ENCODE measurements around the gene MPZL1.

MPZL1 gene

DNA sequence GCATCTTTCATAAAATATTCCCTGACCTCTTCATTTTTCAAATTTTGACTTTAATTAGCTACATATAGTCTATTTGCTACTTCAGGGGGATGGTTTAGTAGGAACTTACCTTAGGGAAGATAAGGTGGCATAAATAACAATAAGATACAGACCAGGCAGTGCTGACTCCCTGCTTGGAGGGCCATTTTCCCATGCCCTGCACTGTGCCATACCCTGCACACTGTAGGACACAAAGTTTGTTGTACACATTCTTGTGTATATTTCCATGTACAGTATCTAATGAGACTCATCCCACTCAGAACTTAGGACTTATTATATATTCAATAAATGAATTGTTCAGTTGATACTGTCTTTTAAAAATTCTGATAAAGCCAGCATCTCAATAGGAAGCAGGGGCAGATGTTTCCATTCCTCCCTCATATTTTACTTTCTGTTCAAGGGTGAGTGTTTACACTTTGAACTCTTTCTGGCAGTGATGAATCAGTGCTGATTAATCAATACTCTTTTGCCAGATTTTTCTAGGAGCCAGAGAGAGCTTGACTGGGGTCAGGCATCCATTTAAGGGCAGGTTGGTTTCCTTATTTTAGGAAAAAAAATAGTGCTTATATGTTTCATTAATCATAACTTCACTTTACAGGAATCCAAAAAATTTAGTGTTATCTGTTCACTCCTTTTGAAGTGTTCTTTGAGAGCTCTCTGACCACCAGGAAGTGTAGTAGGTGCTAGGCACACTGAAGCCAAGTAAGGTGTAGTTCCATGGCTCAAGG lies 30.6 kb downstream of the MPZL1 start:
- no peak overlapping the region for H3K4me3 ChIP-seq (replicated peaks; ENCODE audit: low read depth, low read length)
- DNase-seq (ENCODE audit: low read depth): no peak
- TF ChIP-seq, protein P1, sequence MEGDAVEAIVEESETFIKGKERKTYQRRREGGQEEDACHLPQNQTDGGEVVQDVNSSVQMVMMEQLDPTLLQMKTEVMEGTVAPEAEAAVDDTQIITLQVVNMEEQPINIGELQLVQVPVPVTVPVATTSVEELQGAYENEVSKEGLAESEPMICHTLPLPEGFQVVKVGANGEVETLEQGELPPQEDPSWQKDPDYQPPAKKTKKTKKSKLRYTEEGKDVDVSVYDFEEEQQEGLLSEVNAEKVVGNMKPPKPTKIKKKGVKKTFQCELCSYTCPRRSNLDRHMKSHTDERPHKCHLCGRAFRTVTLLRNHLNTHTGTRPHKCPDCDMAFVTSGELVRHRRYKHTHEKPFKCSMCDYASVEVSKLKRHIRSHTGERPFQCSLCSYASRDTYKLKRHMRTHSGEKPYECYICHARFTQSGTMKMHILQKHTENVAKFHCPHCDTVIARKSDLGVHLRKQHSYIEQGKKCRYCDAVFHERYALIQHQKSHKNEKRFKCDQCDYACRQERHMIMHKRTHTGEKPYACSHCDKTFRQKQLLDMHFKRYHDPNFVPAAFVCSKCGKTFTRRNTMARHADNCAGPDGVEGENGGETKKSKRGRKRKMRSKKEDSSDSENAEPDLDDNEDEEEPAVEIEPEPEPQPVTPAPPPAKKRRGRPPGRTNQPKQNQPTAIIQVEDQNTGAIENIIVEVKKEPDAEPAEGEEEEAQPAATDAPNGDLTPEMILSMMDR (IDR thresholded peaks at IDR 0.05; ENCODE audit: low read length, missing control alignments): no peak

GRCh38 chr1:167755654-167756053 lies 33.9 kb downstream of the MPZL1 start:
- TF ChIP-seq, protein P1 (IDR thresholded peaks at IDR 0.05; ENCODE audit: low read length, missing control alignments): no peak
- DNase-seq (ENCODE audit: low read depth): no peak
- H3K4me3 ChIP-seq (replicated peaks; ENCODE audit: low read depth, low read length): no peak overlapping the region

DNA sequence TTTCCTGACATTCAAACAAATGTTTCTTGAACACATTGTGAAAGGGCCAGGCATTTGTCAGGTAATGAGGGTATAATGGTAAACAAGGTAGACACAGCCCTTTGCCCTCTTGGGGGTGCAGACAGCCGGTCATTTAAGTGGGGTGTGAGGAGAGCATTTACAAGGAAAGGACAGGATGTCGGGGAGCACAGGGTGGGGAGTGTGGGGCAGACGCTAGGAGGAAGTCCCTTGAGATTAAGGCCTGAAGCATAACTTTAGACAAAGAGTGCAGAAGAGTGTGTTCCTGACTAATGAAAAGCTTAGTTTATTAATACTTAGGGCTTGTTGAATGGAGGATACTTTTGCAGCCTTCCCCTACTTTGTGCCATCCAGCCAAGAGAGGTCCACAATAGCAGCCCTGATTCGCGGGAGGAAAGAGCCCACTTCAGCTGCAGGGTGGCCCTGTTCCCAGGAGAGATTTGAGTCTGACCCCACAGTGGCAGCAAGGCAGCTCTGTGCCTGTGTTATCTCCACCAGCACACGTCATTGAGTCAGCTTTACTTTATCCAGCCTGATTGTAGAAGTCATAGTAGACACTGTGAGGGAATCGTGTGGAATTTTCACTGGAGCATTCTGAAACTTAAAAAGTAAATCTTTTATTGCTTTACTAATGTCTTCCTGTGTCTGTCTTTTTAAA lies 35.1 kb downstream of the MPZL1 start:
- DNase-seq (ENCODE audit: low read depth): peak; percentile 64
- no peak overlapping the region for H3K4me3 ChIP-seq (replicated peaks; ENCODE audit: low read depth, low read length)
- TF ChIP-seq, protein P1 (IDR thresholded peaks at IDR 0.05; ENCODE audit: low read length, missing control alignments): no peak

DNA sequence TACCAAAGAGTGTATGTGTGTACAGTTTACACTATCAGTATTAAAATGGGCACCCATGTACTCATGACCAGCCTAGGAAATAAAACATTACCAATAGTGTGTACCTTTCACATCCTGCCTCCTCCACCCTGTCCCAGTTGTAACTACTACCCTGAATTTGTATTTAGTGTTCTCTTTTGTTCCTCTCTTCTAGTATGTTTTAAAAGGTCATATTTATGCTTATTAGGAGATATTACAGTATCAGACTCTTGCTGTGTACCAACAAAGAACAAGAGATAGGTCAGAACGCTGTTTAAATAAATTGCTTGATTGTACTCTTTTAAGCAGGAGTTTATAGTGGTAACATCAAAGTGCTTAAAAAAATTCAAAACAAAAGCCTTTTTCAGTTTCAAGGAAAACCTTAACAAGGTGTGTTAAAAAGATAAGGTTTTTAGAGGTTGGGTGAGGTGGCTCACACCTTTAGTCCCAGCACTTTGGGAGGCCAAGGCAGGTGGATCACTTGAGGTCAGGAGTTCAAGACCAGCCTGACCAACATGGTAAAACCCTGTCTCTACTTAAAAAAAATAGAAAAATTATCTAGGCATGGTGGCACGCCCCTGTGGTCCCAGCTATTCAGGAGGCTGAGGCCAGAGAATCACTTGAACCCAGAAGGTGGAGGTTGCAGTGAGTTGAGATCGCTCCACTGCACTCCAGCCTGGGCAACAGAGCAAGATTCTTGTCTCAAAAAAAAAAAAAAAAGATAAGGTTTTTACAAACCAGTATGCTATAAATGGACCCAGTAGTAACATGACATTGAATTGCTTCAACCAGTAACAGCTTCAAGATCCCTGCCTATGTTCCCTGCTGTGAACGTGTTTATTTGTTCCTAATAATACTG lies 35.9 kb downstream of the MPZL1 start:
- DNase-seq (ENCODE audit: low read depth): no peak
- no peak overlapping the region for H3K4me3 ChIP-seq (replicated peaks; ENCODE audit: low read depth, low read length)
- TF ChIP-seq, protein P1 (IDR thresholded peaks at IDR 0.05; ENCODE audit: low read length, missing control alignments): no peak

DNA sequence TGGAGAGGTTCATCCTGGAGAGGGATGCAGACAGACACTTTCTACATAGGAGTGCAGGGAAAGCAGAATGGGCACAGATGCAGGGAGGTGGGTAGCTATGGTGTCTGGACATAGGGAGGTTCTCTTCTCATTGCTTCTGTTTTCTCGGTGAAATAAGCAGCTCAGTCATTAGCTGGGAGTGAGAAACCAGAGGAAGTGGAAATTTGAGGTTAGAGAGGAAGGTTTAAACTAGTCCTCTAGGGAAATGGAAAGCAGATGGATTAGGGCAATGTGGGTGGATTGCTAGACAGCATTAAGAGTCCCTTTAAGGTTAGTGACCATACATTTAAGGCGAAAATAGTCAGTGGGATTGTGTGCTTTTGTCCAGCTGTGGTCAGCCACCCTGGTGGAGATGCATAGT lies 39.6 kb downstream of the MPZL1 start:
- TF ChIP-seq, protein P1 (IDR thresholded peaks at IDR 0.05; ENCODE audit: low read length, missing control alignments): no peak
- no peak for DNase-seq (ENCODE audit: low read depth)
- no peak overlapping the region for H3K4me3 ChIP-seq (replicated peaks; ENCODE audit: low read depth, low read length)

GRCh38 chr1:167762061-167762746 lies 40.4 kb downstream of the MPZL1 start:
- TF ChIP-seq, protein P1 (IDR thresholded peaks at IDR 0.05; ENCODE audit: low read length, missing control alignments): no peak
- no peak for DNase-seq (ENCODE audit: low read depth)
- no peak overlapping the region for H3K4me3 ChIP-seq (replicated peaks; ENCODE audit: low read depth, low read length)

Data from fibroblast of pulmonary artery (primary cell).